Cerebellar nuclear complex (tissue), 1 donor: ENCODE measurements around the gene RAPGEF5.

Experiments
- DNase-seq, 2 experiments: peaks; one replicate each; lab custom pipeline; 2025; lab: John Stamatoyannopoulos, UW

The RAPGEF5 gene

DNA sequence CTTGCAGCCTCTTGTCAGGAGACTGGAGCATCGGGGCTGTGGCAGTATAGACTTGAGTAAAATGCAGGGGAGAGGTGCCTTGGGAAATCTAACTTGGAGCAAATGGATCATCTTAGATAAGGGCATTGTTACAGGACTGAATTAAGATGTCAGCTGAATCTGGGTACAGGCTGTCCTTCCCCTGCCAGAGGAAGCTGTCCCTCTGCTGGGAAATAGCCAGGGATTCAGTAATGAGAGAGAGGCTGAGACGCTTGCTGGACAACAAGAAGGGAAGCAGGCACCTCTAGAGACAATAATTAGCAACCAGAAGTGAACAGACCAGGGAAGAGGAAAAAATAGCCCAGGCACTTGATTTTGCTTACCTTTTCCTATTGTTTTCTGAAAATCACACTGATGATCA, 20.7 kb upstream of the RAPGEF5 start:
- peak; percentile 34 to 77 for DNase-seq

DNA sequence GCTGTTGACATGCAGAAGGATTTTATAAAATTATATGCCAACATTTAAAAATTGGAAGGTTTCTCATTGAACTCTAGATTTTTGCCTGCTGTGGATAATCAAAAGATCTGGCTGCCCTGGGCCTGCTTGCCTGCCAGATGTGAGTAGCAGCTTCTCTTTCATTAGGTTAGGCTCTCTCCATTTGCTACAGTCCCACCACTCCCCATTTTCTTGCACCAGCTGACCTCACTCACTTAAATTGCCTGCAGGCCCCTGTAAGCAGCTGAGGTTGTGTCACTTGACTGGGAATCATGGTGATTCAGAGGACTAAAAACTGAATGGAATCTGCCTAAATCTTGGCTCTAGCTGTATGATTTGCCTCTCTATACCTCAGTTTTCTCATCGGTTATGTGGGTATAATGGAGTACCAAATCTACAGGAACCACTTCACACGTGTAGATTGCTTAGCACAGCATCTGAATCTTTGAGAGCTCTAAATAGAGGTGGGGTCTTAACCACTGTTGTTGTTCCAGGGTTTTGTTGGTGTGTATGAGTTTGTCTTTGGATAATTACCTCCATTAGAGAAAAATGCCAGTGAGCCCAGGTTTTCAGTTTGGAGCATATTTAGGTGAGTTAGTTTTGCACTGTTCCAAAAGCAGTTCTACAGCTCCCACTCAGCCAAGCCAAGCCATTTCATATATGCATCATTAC, 18.6 kb upstream of the RAPGEF5 start:
- DNase-seq = no peak

DNA sequence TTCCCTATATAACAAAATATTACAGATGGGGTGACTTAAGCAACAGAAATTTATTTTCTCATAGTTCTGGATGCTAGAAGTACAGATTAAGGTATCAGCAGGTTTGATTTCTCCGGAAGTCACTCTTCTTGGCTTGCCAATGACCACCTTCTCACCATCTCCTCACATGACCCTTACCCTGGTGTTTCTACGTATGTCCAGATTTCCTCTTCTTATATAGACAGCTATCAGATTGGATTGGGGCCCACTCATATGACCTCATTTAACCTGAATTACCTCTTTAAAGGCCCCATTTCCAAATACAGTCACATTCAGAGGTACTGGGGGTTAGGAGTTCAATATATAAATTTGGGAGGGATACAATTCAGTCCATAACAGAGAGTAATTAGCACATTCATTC, 17.0 kb upstream of the RAPGEF5 start:
- DNase-seq = no peak

DNA sequence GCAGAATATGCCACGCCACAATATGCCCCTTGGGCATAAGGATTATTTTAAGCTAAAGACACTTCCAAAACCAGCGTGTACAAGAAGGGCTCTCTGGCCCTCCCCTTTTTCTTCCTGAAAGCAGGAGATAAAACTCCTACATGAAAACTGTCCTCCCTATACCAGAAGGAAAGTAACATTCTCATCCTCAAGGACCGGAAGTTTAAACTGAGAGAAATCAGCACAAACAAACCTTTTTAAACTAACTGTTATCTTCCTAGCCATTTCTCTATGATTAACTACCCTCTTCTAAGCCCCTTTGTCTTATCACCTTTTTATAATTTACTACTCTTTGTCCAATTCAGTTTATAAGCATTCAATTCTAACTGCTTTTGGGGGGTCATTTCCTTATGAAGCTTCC, 16.4 kb upstream of the RAPGEF5 start:
- no peak for DNase-seq

DNA sequence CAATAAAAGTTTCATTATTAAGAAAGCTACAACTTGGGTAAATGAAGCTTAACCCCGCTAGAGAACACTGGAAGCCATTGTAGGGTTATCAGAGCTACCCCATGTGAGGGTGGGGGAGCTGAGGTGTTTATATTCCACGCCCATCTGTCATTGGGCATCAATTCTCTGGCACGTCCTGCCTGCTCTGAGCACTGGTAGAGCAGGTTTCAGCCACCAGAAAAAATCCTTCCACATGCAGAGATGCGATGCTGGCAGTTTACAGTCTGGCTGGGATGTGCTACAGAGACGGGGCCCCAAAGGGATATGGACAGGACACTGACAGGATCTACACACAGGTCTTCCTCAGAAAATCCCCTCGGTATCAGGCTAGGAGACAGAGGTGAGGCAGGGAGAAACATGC, 15.9 kb upstream of the RAPGEF5 start:
- DNase-seq = no peak

DNA sequence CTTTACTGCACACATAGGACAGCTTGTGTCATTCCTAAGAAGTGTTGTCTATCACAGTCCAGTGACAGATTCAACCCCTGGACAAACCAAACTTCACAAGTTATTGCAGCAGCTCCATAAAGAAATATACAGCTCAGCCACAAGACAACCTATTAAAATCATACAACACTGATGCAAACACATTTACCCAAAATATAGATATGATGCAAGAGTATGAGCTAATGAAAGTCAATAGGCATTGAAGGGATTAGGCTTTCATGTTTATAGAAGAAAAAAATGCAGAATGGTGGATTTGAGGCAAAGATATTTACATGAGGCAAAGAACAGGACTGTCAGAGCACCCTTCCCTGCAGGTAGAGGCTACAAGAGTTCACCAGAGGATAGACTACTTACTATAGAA, 14.9 kb upstream of the RAPGEF5 start:
- no peak for DNase-seq

DNA sequence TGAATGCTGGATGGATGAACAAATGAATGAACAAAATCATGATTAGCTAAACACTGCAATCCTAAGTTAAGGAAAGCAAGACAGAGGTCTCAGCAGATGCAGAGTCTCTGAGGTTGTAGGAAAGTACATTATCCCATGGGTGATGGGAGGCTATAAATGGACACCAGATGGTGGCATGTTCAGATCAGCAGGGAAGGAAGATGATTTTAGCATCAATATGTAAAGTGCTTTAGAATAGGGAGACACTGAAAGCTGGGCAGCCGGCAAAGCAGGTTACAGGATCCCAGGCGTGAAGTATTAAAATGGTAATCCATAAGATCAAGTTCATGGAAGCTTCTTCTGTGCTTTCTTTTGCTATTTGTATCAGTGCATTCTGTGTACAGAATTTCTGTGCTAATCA, 7.9 kb upstream of the RAPGEF5 start:
- DNase-seq = peak in 1 of 2 experiments; percentile 37

DNA sequence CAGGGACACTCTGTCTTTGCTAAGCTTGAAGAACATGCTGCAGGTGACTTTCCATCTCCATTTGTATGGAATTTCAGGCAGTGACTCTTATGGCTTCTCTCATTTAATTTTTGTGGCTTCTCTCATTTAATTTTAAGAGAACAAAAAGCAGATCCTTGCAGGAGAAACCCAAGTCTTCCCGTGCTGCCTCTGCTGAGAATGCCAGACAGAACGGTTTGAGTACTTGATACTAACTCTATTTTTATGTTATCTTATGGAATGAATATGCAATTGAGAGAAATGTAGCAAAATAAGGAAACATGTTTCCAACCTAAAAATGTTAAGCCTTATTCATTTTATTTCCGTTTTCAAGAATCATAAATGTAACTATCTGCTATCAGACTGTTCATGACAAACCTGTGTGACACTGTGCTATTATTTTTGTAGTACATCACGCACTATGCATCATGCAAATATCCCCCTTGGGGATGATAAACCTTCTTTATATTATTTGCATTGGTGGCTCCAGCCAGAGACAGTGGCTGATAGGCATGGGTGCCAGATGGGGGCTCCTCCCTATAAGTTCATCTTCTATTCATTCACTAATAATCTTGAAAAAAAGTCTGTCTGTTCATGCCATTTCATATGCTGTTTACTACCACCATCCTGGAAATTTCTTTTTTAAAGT, 6.9 kb upstream of the RAPGEF5 start:
- no peak for DNase-seq

DNA sequence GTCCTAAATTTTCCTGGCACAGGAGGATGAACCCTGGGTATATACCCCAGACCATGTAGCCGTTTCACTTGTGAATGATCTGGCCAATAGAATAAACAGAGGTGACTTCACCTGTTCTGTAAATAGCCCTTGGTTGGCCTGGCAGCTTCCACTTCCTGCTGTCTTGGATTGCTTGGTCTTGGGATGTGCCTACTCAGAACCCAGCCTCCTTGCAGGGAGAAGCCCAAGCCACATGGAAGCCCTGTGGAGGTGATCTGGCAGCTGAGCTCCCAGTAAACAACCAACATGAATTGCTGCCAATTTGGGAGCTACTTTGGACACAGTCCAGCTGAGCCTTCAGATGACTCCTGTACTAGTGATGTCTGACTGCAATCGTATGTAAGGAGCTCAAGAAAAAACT, 4.8 kb upstream of the RAPGEF5 start:
- DNase-seq = peak; percentile 67 to 80

DNA sequence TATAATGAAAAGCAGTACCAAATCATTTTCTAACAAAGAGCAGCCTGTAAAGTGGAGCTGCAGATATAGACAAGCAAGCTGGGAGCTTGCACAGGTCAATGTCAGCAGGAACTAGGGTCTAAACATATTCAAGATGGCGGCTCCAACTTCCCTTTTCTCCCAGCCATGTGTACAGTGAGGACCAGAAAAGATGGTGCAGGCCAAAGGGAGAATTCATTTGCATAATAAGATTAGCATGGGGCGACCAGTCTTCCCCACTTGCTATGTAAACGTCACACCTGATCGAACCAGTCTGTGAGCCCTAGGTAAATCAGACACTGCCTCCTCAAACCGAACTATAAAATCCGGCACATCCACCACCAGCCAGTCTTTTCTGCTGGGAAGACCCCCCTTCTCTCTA, 4.4 kb upstream of the RAPGEF5 start:
- no peak for DNase-seq

DNA sequence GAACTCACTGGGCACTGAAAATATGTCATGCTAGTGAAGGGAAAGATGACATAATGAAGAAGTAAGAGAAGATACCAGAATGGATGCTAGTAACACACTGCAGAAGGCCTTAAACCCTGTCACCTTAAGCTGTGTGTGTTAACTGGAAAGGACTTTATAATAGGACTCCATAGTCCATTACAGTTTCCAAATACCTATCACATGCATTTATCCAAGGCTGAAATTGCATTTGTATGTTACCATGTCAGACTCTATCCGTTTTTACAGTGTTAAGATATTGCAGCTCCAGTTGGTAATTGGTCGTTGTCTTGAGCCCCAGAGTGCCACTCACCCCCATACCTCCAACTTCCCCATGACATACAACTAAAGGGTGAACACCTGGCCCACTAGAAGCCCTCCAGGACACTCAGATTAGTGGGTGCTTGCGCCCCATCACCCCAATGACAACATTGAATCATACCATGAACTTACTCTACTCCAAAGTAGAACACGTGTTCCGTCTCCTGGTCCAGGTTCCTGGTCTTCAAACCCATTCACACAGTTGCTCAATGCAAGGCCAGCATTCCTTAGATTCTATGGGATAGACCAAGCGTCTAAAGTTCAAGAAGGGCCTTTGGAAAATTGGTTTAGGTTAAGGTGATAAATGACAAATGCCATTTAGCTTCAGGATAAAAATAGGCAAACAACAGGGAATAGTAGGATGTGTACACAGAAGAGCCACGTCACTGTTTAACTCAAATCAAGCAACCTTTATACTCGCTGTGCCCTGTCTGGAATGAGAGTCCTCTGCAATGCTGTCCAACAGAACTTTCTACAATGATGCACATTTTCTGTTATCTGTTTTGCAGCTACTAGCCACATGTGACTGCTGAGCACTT, 2.1 kb upstream of the RAPGEF5 start:
- no peak for DNase-seq

DNA sequence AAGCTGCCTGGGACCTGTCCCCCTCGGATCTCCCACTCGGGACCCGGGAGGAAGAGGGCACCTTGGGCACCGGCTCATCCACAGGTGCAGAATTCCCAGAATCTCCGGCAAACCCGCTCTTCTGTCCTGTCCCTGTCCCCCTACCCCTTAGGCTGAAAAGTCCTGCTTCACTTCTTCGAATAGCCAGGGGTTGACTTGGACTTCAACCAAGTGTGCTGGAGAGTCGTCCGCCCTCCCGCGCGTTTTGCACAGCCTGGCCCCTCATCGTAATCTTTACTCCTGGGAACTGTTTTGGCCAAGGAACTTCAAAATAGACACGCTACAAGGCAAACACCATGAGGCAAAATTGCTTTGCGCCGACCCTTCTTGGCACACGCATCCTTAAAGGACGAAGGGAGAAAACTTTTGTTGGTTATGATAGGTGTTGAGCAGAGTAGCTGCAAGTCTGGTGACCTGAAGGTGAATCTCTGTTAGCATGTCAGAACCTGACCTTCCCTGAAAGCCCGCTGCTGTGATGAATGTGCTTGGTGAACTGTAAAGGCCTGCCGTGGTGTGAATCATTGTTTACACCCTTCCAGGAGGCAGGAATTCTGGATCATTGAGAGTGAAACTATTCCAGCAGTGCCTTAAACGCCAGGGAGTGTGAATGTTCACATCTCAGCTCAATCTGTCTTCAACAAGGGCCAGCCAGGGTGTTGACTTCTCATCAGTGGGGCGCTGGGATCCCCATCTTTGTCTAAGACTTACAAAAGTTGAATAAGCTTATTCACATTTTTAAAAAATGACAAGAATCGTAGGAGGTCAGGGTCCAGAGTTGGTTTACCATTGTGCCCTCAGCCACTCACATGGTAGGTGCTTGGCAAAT, 589 bp upstream of the RAPGEF5 start:
- peak in 1 of 2 experiments; percentile 34 for DNase-seq

DNA sequence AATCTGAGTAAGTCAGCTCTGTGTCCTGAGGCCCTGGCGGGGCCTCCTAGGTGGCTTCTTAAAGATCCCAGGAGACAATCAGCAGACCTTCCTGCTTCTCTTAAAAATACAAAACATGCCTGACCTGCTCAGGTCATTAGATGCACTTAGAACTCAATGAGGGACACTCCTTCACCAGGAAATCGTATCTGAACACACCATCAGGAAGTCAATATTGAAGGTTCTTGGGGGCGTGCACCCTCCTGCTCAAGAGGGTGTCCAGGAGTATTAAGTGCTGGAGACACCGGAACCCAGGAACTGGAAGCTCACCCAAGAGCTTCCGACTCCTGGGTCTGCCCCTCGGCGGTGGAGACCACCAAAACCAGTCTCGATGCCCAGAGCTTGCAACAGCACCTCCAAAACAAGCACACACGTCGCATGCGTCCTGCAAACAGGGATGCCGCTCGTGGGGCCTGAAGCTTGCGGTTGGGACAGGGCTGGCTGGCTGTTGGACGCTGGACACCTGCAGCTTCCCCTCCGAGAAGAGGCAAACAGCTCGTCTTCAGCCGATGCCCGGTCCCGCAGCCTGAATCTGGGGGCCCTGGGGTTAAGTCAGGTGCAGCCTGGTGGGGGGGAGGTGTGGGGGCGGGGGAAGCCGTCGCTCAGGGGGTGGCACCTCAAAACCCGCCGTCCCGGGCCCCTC, 803 bp downstream of the RAPGEF5 start:
- DNase-seq = no peak

DNA sequence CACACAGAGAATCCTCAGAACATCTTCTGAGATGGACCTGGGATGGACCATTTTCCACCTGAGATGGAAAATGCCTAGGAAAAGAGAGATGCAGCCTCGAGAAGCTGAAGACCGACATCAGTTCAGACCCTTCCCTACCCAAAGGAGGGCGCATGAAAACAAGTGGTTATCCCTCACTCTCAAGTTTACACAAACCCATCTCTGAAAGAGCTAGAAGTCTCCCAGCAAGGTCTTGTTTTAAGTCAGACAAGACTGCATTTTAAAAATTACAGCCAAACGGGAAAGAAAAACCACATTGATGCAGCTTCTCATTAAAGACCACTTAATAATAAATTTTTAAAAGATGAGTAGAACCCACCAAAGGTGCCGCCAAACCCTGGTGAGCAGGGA, 1.3 kb downstream of the RAPGEF5 start:
- no peak for DNase-seq

DNA sequence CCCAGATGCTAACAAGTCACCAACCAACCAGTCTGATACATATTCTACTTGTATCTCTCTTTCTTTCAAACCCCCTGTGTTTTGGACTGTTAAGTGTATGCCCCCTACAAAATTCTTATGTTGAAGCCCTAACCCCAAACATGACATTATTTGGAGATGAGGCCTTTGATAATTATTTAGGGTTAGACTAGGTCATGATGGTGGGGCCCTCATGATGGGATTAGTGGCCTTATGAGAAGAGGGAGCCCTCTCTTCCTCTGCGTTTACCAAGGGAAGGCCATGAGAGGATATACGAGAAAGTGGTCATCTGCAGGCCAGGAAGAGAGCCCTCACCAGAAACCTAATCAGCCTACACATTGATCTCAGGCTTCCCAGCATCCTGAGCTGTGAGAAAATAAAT, 2.5 kb downstream of the RAPGEF5 start:
- no peak for DNase-seq

DNA sequence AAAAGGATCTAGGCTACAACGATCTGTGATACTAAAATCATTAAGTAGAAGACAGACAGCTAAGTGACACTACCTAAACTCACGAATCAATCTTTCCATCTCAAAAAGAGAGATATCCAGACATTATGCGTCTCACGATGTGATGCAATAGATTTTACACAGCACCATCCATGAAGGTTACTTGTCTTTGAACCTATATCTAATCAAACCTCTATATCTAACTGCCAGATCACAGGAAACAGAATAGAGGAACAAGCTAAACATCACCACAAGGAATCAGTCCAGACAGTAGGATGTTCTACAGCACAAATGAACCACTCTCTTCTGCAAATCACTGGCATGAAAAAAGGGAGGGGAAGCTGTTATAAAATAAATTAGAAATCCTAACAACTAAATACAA, 4.1 kb downstream of the RAPGEF5 start:
- no peak for DNase-seq

DNA sequence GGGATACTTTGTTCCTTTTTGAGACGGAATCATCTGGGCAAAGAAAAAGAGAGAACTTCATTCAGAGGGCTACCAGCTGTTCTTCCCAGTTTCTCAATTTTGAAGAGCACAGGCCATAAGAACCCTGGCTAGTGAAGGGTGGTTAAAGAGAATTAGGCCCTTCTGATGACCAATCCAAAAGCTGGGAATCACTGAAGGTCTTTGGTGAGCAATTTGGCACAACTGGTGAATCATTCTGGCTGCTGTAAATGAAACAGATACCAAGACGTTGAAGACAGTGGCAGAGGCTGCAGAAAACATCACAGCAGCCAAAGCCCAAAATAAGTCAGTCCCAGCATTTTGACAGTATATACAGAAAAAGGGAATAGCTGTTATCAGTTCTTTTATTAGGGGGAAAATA, 5.1 kb downstream of the RAPGEF5 start:
- no peak for DNase-seq

DNA sequence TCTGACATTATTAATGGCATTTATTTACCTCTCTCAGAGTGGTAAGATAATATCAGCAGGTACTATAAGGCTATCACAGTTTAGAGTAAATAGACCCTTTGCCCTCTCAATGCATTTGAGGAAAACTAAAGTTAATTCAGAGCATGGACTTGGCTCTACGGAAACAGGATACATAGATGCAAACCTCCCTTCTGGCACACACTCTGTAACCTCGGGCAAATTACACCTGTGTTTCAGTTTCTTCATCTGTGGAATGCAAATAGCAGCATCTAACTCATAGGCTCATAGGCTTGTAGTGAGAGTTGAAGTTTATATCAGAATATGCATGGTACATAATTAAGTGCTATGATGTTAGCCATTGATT, 5.6 kb downstream of the RAPGEF5 start:
- no peak for DNase-seq

DNA sequence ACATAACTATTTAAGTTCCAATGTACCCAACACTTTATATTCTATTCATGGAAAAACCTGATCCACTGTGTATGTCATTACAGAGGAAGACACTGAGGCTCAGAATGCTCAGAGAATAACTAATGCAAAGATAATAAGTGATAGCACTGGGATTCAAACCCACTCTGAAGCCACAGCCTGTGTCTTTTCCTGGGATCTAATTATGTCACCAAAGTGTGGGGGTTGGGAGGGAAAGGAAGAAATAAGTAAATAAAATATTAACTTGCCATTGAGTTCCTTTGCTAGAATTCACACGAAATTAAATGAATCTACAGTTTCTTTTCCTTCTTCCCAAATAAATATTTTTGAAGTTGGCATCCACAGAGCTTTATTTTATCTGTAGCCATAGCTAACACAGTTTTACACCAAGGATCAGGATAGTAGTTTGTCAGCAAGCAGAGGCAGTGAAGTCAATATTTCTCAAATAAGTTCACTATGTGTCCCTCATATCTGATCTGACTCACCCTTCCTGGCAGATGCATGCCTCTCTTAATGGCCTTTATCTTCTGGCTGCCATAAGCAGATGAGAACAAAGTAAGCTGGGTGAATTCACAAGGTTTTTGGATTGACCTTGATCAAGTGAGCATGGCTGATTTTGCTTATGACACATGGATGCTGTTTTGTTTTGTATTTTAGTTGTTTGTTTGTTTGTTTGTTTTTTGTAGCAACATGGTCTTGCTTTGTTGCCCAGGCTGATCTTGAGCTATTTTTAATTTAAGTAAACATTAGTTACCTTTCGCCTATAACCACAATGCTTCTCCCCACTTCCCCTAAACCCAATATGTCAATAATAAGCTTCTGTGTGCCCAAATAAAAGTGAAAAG, 6.3 kb downstream of the RAPGEF5 start:
- no peak for DNase-seq

DNA sequence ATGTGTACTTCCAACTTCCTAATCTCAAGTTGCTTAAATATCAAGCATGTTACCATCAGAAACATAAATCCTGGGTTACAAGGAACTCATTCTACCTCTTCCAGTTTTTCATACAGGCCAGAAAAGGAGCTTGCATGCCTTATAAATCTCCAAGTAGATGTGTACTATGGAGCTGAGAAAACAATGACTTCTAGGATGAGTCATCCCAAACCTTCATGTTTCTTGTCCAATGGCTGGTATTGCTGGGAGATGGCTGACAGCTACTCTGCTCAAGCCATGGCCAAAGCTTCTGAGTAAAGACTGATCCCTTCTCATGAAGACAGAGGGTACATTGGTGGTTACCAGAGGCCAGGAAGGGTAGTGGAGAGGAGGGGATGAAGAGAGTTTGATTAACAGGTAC, 8.6 kb downstream of the RAPGEF5 start:
- no peak for DNase-seq
